D721Med (cell line): ENCODE measurements around the gene TP53I13.

Experiments
- DNase-seq: peaks from one replicate; pipeline ENCODE4 v3.0.0; 2011; ENCODE audit warnings: low spot score; ENCODE audit not compliant: insufficient read length
- FAIRE-seq: peaks from 2 replicates; lab custom pipeline; 2011; peaks lifted over from hg19 to GRCh38; lab: Jason Lieb, UNC
- CTCF ChIP-seq: IDR thresholded peaks from 2 replicates; pipeline ENCODE4 v1.5.1; 2012; ENCODE audit warnings: mild to moderate bottlenecking, control low read depth; ENCODE audit not compliant: insufficient read depth; ENCODE audit errors: missing control alignments

Gene TP53I13

GRCh38 chr17:29567304-29567553 lies 1.3 kb upstream of the TP53I13 start:
- no peak for TF ChIP-seq CTCF
- no peak for FAIRE-seq

GRCh38 chr17:29567554-29568330 lies 759 bp upstream of the TP53I13 start:
- TF ChIP-seq CTCF = peak; percentile 18
- no peak for DNase-seq
- no peak for FAIRE-seq

More at GRCh38 chr17:29567304-29567553, 1.3 kb upstream of the TP53I13 start:
- DNase-seq = no peak

- no peak for TF ChIP-seq CTCF
- no peak for DNase-seq
- FAIRE-seq = no peak
Measured at GRCh38 chr17:29569245-29569950, 897 bp downstream of the TP53I13 start.

- no peak for FAIRE-seq
- no peak for TF ChIP-seq CTCF
- DNase-seq = no peak
Measured at GRCh38 chr17:29570521-29570920, 2.0 kb downstream of the TP53I13 start.

GRCh38 chr17:29571486-29571882 lies 3.0 kb downstream of the TP53I13 start:
- no peak for TF ChIP-seq CTCF
- no peak for FAIRE-seq
- no peak for DNase-seq

GRCh38 chr17:29571883-29572681 lies 3.6 kb downstream of the TP53I13 start:
- TF ChIP-seq CTCF = no peak
- no peak for DNase-seq
- FAIRE-seq = no peak
